Activated naive CD4-positive, alpha-beta T cell treated with anti-CD3 and anti-CD28 coated beads for 36 hours (primary cell): ENCODE measurements around the gene CD83. TPM values are rescaled to one million over a fixed set of nuclear protein-coding genes. Genes with fewer than 3 reads are reported as not detected.

Experiments used
- CTCF ChIA-PET: fragments of 350-600 bp; sonication (Branson Sonifier 250); formaldehyde crosslinking; loops from one replicate; lab custom pipeline; 2021; ENCODE audit warnings: antibody characterized with exemption; lab: Charles Lee
- DNase-seq: peaks from one replicate; pipeline ENCODE4 v3.0.0-alpha.2; 2020
- H3K27ac Mint-ChIP-seq: one replicate; pipeline ENCODE4 v1.8.0; 2021; ENCODE audit warnings: mild to moderate bottlenecking, mixed read lengths
- H3K27me3 Mint-ChIP-seq: one replicate; pipeline ENCODE4 v1.8.0; 2021; ENCODE audit warnings: low read depth, mixed read lengths
- H3K36me3 Mint-ChIP-seq: one replicate; pipeline ENCODE4 v1.8.0; 2021; ENCODE audit warnings: low read depth, mixed read lengths
- H3K4me1 Mint-ChIP-seq: one replicate; pipeline ENCODE4 v1.8.0; 2021; ENCODE audit warnings: low read depth, mixed read lengths
- H3K4me3 Mint-ChIP-seq: one replicate; pipeline ENCODE4 v1.8.0; 2021; ENCODE audit warnings: mild to moderate bottlenecking, moderate library complexity, mixed read lengths
- H3K9me3 Mint-ChIP-seq: one replicate; pipeline ENCODE4 v1.8.0; 2021; ENCODE audit warnings: mixed read lengths
- intact Hi-C: fragments of 100-400 bp; cut with micrococcal nuclease; formaldehyde crosslinking; loops from one replicate; pipeline ENCODE4 v1.15.1; 2023
- total RNA-seq, 2 experiments: library from RNA; stranded (reverse); gene quantifications; one replicate each; pipeline ENCODE4 v1.2.3, GENCODE V29; 2021

The CD83 gene
- total RNA-seq, 2 experiments from 2014 or later: 11.9 to 13.8 TPM

GRCh38 chr6:14159090-14159489 lies 41.5 kb downstream of the CD83 start:
- H3K4me1 Mint-ChIP-seq: no peaks in the 10 kb centered on the region
- intact Hi-C loops: no loop called here
- H3K4me3 Mint-ChIP-seq: no peak overlapping the region
- H3K27me3 Mint-ChIP-seq: no peaks in the 10 kb centered on the region
- no peak overlapping the region for H3K27ac Mint-ChIP-seq
- CTCF ChIA-PET: no interaction called here
- no peak for DNase-seq
- H3K36me3 Mint-ChIP-seq: peaks cover 2% of the 10 kb centered on the region
- H3K9me3 Mint-ChIP-seq: no peaks in the 10 kb centered on the region

- no peaks in the 10 kb centered on the region for H3K9me3 Mint-ChIP-seq
- intact Hi-C loops: no loop called here
- peaks cover 2% of the 10 kb centered on the region for H3K36me3 Mint-ChIP-seq
- DNase-seq: no peak
- no peak overlapping the region for H3K4me3 Mint-ChIP-seq
- no peaks in the 10 kb centered on the region for H3K27me3 Mint-ChIP-seq
- no peak overlapping the region for H3K27ac Mint-ChIP-seq
- no peaks in the 10 kb centered on the region for H3K4me1 Mint-ChIP-seq
- CTCF ChIA-PET: no interaction called here
These were observed 45.3 kb downstream of the CD83 start for GRCh38 chr6:14162826-14163225.

- Mint-ChIP-seq H3K4me3 (no peak overlapping the region), H3K4me1 (no peaks in the 10 kb centered on the region), H3K9me3 (peaks cover 20% of the 10 kb centered on the region), H3K27ac (no peak overlapping the region), H3K36me3 (peaks cover 3% of the 10 kb centered on the region), H3K27me3 (no peaks in the 10 kb centered on the region)
- CTCF ChIA-PET: interaction anchor here (0.9 kb wide), 1 partner anchor 553 kb away, joined by 3 read pairs; no protein-coding TSS in a partner anchor
- no peak for DNase-seq
- intact Hi-C loops: no loop called here
These were observed 47.5 kb downstream of the CD83 start for GRCh38 chr6:14165091-14165490.

GRCh38 chr6:14166839-14167238 lies 49.3 kb downstream of the CD83 start:
- intact Hi-C loops: no loop called here
- peaks cover 3% of the 10 kb centered on the region for H3K36me3 Mint-ChIP-seq
- DNase-seq: no peak
- H3K27me3 Mint-ChIP-seq: no peaks in the 10 kb centered on the region
- no peak overlapping the region for H3K4me3 Mint-ChIP-seq
- CTCF ChIA-PET: no interaction called here
- peaks cover 27% of the 10 kb centered on the region for H3K9me3 Mint-ChIP-seq
- H3K4me1 Mint-ChIP-seq: no peaks in the 10 kb centered on the region
- H3K27ac Mint-ChIP-seq: no peak overlapping the region

GRCh38 chr6:14170128-14170527 lies 52.6 kb downstream of the CD83 start:
- Mint-ChIP-seq H3K4me3 (no peak overlapping the region), H3K36me3 (peaks cover 3% of the 10 kb centered on the region), H3K9me3 (peaks cover 27% of the 10 kb centered on the region), H3K27me3 (no peaks in the 10 kb centered on the region), H3K4me1 (no peaks in the 10 kb centered on the region), H3K27ac (no peak overlapping the region)
- CTCF ChIA-PET: interaction anchor here (0.7 kb wide), 1 partner anchor 1454 kb away, joined by 3 read pairs; no protein-coding TSS in a partner anchor
- intact Hi-C loops: no loop called here
- no peak for DNase-seq

GRCh38 chr6:14172562-14172961 lies 55.0 kb downstream of the CD83 start:
- no peak overlapping the region for H3K27ac Mint-ChIP-seq
- H3K9me3 Mint-ChIP-seq: peaks cover 27% of the 10 kb centered on the region
- no peak overlapping the region for H3K4me3 Mint-ChIP-seq
- CTCF ChIA-PET: no interaction called here
- H3K36me3 Mint-ChIP-seq: peaks cover 3% of the 10 kb centered on the region
- no peak for DNase-seq
- no peaks in the 10 kb centered on the region for H3K4me1 Mint-ChIP-seq
- intact Hi-C loops: no loop called here
- H3K27me3 Mint-ChIP-seq: no peaks in the 10 kb centered on the region

- Mint-ChIP-seq H3K27ac (no peak overlapping the region), H3K4me3 (no peak overlapping the region), H3K36me3 (no peaks in the 10 kb centered on the region), H3K27me3 (no peaks in the 10 kb centered on the region), H3K9me3 (peaks cover 16% of the 10 kb centered on the region), H3K4me1 (no peaks in the 10 kb centered on the region)
- intact Hi-C loops: no loop called here
- DNase-seq: no peak
- CTCF ChIA-PET: no interaction called here
These were observed 56.7 kb downstream of the CD83 start for GRCh38 chr6:14174226-14174625.

GRCh38 chr6:14174996-14175395 lies 57.4 kb downstream of the CD83 start:
- H3K9me3 Mint-ChIP-seq: peaks cover 8% of the 10 kb centered on the region
- no peak overlapping the region for H3K4me3 Mint-ChIP-seq
- no peak for DNase-seq
- H3K36me3 Mint-ChIP-seq: no peaks in the 10 kb centered on the region
- no peaks in the 10 kb centered on the region for H3K27me3 Mint-ChIP-seq
- intact Hi-C loops: no loop called here
- H3K4me1 Mint-ChIP-seq: peaks cover 3% of the 10 kb centered on the region
- CTCF ChIA-PET: no interaction called here
- no peak overlapping the region for H3K27ac Mint-ChIP-seq

- peaks cover 4% of the 10 kb centered on the region for H3K4me1 Mint-ChIP-seq
- no peak for DNase-seq
- H3K4me3 Mint-ChIP-seq: no peak overlapping the region
- H3K27me3 Mint-ChIP-seq: no peaks in the 10 kb centered on the region
- H3K27ac Mint-ChIP-seq: no peak overlapping the region
- intact Hi-C loops: no loop called here
- no peaks in the 10 kb centered on the region for H3K36me3 Mint-ChIP-seq
- H3K9me3 Mint-ChIP-seq: no peaks in the 10 kb centered on the region
- CTCF ChIA-PET: no interaction called here
These were observed 58.9 kb downstream of the CD83 start for GRCh38 chr6:14176429-14176828.

GRCh38 chr6:14177413-14178082 lies 60.0 kb downstream of the CD83 start:
- CTCF ChIA-PET: interaction anchor here (0.6 kb wide), 1 partner anchor 15 kb away, joined by 4 read pairs; no protein-coding TSS in a partner anchor
- Mint-ChIP-seq H3K36me3 (no peaks in the 10 kb centered on the region), H3K4me1 (peaks cover 4% of the 10 kb centered on the region), H3K27ac (no peak overlapping the region), H3K27me3 (peaks cover 2% of the 10 kb centered on the region), H3K4me3 (no peak overlapping the region), H3K9me3 (no peaks in the 10 kb centered on the region)
- no peak for DNase-seq
- intact Hi-C loops: no loop called here

- H3K27ac Mint-ChIP-seq: no peak overlapping the region
- H3K4me1 Mint-ChIP-seq: peaks cover 4% of the 10 kb centered on the region
- no peak overlapping the region for H3K4me3 Mint-ChIP-seq
- intact Hi-C loops: no loop called here
- CTCF ChIA-PET: no interaction called here
- H3K36me3 Mint-ChIP-seq: no peaks in the 10 kb centered on the region
- DNase-seq: no peak
- peaks cover 2% of the 10 kb centered on the region for H3K27me3 Mint-ChIP-seq
- H3K9me3 Mint-ChIP-seq: no peaks in the 10 kb centered on the region
These were observed 60.5 kb downstream of the CD83 start for GRCh38 chr6:14178083-14178445.

- CTCF ChIA-PET: no interaction called here
- no peak for DNase-seq
These were observed 63.0 kb downstream of the CD83 start for GRCh38 chr6:14180609-14181008.

GRCh38 chr6:14182916-14183315 lies 65.3 kb downstream of the CD83 start:
- no peaks in the 10 kb centered on the region for H3K36me3 Mint-ChIP-seq

More at GRCh38 chr6:14180609-14181008, 63.0 kb downstream of the CD83 start:
- no peak overlapping the region for H3K27ac Mint-ChIP-seq
- no peaks in the 10 kb centered on the region for H3K36me3 Mint-ChIP-seq
- intact Hi-C loops: no loop called here
- no peaks in the 10 kb centered on the region for H3K9me3 Mint-ChIP-seq
- peaks cover 4% of the 10 kb centered on the region for H3K4me1 Mint-ChIP-seq
- H3K27me3 Mint-ChIP-seq: peaks cover 2% of the 10 kb centered on the region
- H3K4me3 Mint-ChIP-seq: no peak overlapping the region

More at GRCh38 chr6:14182916-14183315, 65.3 kb downstream of the CD83 start:
- DNase-seq: no peak
- no peak overlapping the region for H3K4me3 Mint-ChIP-seq
- no peaks in the 10 kb centered on the region for H3K9me3 Mint-ChIP-seq
- intact Hi-C loops: no loop called here
- CTCF ChIA-PET: no interaction called here
- H3K27ac Mint-ChIP-seq: no peak overlapping the region
- H3K4me1 Mint-ChIP-seq: peaks cover 4% of the 10 kb centered on the region
- peaks cover 2% of the 10 kb centered on the region for H3K27me3 Mint-ChIP-seq
